ENCODE results near the gene CDC14B. TPM values are rescaled to one million over a fixed set of nuclear protein-coding genes. Genes with fewer than 3 reads are reported as not detected.

Gene CDC14B
- total RNA-seq, 1 experiment from 2014 or later = 29.8 TPM

DNA sequence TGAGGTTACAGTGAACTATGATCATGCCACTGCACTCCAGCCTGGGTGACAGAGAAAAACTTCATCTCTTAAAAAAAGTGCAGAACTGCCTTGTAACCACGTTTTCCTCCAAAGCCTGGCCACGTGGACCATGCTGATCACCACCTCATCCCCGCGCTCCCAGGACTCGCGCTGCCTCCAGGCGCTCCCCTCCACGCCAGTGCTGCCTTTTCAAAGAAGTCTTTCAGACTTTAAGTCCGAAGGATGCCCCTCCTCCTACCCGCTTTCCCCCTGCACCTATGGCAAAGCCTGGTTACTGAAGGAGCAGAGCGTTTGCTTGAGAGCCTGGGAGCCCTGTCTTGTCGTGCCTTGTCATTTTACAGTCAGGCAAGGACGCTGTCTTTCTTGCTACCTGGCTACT lies 125.9 kb downstream of the CDC14B start:
- intact Hi-C loops (cut with micrococcal nuclease; ENCODE audit: unreplicated experiment) = no loop called here
- H3K27me3 Mint-ChIP-seq (ENCODE audit: unreplicated experiment) = no peaks in the 10 kb centered on the region
- no peaks in the 10 kb centered on the region for H3K9me3 Mint-ChIP-seq (ENCODE audit: low read depth, unreplicated experiment)
- no peak overlapping the region for H3K27ac Mint-ChIP-seq (ENCODE audit: unreplicated experiment)
- peaks cover 21% of the 10 kb centered on the region for H3K36me3 Mint-ChIP-seq (ENCODE audit: insufficient read depth, unreplicated experiment)
- H3K4me3 Mint-ChIP-seq (ENCODE audit: low read depth, unreplicated experiment) = no peak overlapping the region
- BruUV-seq (replicated peaks) = no TSS peak
- DNase-seq = no peak
- TF ChIP-seq, protein P1, sequence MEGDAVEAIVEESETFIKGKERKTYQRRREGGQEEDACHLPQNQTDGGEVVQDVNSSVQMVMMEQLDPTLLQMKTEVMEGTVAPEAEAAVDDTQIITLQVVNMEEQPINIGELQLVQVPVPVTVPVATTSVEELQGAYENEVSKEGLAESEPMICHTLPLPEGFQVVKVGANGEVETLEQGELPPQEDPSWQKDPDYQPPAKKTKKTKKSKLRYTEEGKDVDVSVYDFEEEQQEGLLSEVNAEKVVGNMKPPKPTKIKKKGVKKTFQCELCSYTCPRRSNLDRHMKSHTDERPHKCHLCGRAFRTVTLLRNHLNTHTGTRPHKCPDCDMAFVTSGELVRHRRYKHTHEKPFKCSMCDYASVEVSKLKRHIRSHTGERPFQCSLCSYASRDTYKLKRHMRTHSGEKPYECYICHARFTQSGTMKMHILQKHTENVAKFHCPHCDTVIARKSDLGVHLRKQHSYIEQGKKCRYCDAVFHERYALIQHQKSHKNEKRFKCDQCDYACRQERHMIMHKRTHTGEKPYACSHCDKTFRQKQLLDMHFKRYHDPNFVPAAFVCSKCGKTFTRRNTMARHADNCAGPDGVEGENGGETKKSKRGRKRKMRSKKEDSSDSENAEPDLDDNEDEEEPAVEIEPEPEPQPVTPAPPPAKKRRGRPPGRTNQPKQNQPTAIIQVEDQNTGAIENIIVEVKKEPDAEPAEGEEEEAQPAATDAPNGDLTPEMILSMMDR (IDR thresholded peaks at IDR 0.05; ENCODE audit: unreplicated experiment) = no peak
- no peaks in the 10 kb centered on the region for H3K4me1 Mint-ChIP-seq (ENCODE audit: low read depth, unreplicated experiment)
- CTCF ChIA-PET = no interaction called here

GRCh38 chr9:96492993-96493531 lies 126.6 kb downstream of the CDC14B start:
- intact Hi-C loops (cut with micrococcal nuclease; ENCODE audit: unreplicated experiment) = no loop called here
- H3K36me3 Mint-ChIP-seq (ENCODE audit: insufficient read depth, unreplicated experiment) = peaks cover 21% of the 10 kb centered on the region
- H3K27me3 Mint-ChIP-seq (ENCODE audit: unreplicated experiment) = no peaks in the 10 kb centered on the region
- CTCF ChIA-PET = no interaction called here
- H3K4me3 Mint-ChIP-seq (ENCODE audit: low read depth, unreplicated experiment) = no peak overlapping the region
- TF ChIP-seq, protein P1 (IDR thresholded peaks at IDR 0.05; ENCODE audit: unreplicated experiment) = no peak
- no TSS peak for BruUV-seq (replicated peaks)
- DNase-seq = no peak
- no peaks in the 10 kb centered on the region for H3K9me3 Mint-ChIP-seq (ENCODE audit: low read depth, unreplicated experiment)
- H3K4me1 Mint-ChIP-seq (ENCODE audit: low read depth, unreplicated experiment) = no peaks in the 10 kb centered on the region
- no peak overlapping the region for H3K27ac Mint-ChIP-seq (ENCODE audit: unreplicated experiment)

DNA sequence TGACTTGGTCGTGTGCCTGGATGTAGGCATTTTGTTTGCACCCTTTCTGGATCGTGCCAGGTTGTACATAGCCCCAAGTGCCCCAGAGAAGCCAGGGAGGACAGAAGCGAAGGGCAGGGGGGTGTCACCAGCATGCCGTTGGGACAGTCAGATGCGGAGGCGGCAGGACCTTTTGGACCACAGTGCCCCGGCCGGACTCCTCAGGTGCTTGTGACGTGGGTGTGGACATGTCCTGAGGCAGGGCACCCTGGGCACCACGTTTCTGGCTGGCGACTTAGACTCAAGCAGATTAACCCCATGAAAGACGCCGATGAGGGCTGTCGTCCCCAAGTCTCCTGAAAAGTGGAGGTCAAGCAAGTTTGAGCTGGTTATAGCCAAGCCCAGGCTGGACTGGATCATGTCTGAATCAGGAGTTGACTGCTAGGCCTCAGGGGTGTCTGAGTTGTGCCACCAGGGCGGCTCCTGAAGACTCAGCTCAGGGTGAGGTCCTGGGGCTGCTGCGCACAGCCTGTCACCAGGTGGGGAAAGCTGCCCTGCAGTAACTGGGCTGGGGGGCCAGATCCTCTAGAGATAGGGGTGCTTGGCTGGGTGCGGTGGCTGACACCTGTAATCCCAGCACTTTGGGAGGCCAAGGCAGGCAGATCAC lies 127.6 kb downstream of the CDC14B start:
- CTCF ChIA-PET = no interaction called here
- Mint-ChIP-seq H3K27ac (ENCODE audit: unreplicated experiment) (no peak overlapping the region), H3K9me3 (ENCODE audit: low read depth, unreplicated experiment) (no peaks in the 10 kb centered on the region), H3K4me3 (ENCODE audit: low read depth, unreplicated experiment) (no peak overlapping the region), H3K27me3 (ENCODE audit: unreplicated experiment) (no peaks in the 10 kb centered on the region), H3K4me1 (ENCODE audit: low read depth, unreplicated experiment) (no peaks in the 10 kb centered on the region), H3K36me3 (ENCODE audit: insufficient read depth, unreplicated experiment) (peaks cover 21% of the 10 kb centered on the region)
- TF ChIP-seq, protein P1 (IDR thresholded peaks at IDR 0.05; ENCODE audit: unreplicated experiment) = no peak
- BruUV-seq (replicated peaks) = no TSS peak
- no peak for DNase-seq
- intact Hi-C loops (cut with micrococcal nuclease; ENCODE audit: unreplicated experiment) = no loop called here

DNA sequence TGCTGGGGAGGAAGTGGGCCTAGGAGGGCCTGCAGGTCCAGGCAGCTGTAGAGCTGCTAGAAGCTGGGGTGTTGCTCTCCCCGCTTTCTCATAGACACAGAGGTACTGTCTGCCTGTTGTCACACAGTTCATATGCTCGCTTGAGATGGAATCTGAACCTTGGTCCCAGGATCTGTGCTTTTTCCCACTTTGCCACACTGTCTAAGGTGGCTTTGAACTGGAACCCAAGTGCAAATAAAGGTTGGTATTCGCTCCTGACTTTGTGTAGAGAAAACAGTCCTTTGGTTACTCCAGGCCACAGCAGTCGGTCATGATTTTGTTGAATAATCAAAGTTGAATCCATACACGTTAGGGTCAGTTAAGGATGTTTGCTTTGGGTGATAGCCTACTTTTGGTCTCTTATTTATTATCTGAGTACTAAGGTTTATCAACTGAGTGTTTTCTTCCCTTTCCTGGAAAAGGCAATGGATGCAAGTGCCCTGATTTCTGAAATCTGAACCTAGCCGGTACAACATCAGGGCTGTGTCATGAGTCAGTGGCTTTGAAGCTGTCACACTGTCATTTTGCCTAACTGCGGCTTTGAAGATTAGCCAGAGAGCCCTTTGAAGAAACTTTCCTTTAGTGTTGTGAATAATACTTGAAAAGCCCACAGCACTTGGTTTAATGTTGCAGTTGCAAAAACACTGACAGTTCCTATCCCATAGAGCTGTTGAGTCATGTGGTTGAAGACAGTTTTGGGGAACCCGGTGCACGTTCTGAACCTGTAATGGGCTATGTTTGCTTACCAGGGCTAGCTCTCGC lies 128.4 kb downstream of the CDC14B start:
- Mint-ChIP-seq H3K27ac (ENCODE audit: unreplicated experiment) (no peak overlapping the region), H3K4me1 (ENCODE audit: low read depth, unreplicated experiment) (no peaks in the 10 kb centered on the region), H3K27me3 (ENCODE audit: unreplicated experiment) (no peaks in the 10 kb centered on the region), H3K36me3 (ENCODE audit: insufficient read depth, unreplicated experiment) (peaks cover 21% of the 10 kb centered on the region), H3K4me3 (ENCODE audit: low read depth, unreplicated experiment) (no peak overlapping the region), H3K9me3 (ENCODE audit: low read depth, unreplicated experiment) (no peaks in the 10 kb centered on the region)
- no peak for DNase-seq
- intact Hi-C loops (cut with micrococcal nuclease; ENCODE audit: unreplicated experiment) = no loop called here
- no TSS peak for BruUV-seq (replicated peaks)
- CTCF ChIA-PET = no interaction called here
- TF ChIP-seq, protein P1 (IDR thresholded peaks at IDR 0.05; ENCODE audit: unreplicated experiment) = no peak

Measured in Calu3 (cell line).